Hepatocyte (in vitro differentiated cells): ENCODE measurements around the gene ARRB2. TPM values are rescaled to one million over a fixed set of nuclear protein-coding genes. Genes with fewer than 3 reads are reported as not detected.

ENCODE experiments used
- DNase-seq: peaks from one replicate; pipeline ENCODE4 v3.0.0-alpha.2; 2016; ENCODE audit warnings: low spot score
- H2AFZ ChIP-seq: fragments of 200-600 bp; sonication (generic); 2 replicates; pipeline ENCODE4 v1.6.0; 2016; ENCODE audit warnings: antibody characterized with exemption, mild to moderate bottlenecking
- H3K27ac ChIP-seq: fragments of 200-600 bp; sonication (generic); 2 replicates; pipeline ENCODE4 v1.5.1; 2016; ENCODE audit warnings: mild to moderate bottlenecking
- H3K27me3 ChIP-seq: fragments of 200-600 bp; sonication (generic); 2 replicates; pipeline ENCODE4 v1.6.1; 2016
- H3K36me3 ChIP-seq: fragments of 200-600 bp; sonication (generic); replicated peaks from 2 replicates; pipeline ENCODE4 v1.5.1; 2016; ENCODE audit warnings: low read depth; ENCODE audit not compliant: insufficient read depth
- H3K4me1 ChIP-seq: fragments of 200-600 bp; sonication (generic); 2 replicates; pipeline ENCODE4 v1.5.1; 2016; ENCODE audit warnings: mild to moderate bottlenecking, moderate library complexity; ENCODE audit not compliant: insufficient read depth
- H3K4me2 ChIP-seq: fragments of 200-600 bp; sonication (generic); 2 replicates; pipeline ENCODE4 v1.6.0; 2016
- H3K4me3 ChIP-seq: fragments of 200-600 bp; sonication (generic); 2 replicates; pipeline ENCODE4 v1.5.1; 2016; ENCODE audit warnings: mild to moderate bottlenecking
- H3K79me2 ChIP-seq: fragments of 200-600 bp; sonication (generic); 2 replicates; pipeline ENCODE4 v1.6.0; 2017; ENCODE audit warnings: mild to moderate bottlenecking
- H3K9me2 ChIP-seq: fragments of 200-600 bp; sonication (generic); replicated peaks from 2 replicates; pipeline ENCODE4 v1.6.0; 2017; ENCODE audit warnings: mild to moderate bottlenecking; ENCODE audit not compliant: insufficient read depth
- H3K9me3 ChIP-seq: fragments of 200-600 bp; sonication (generic); 2 replicates; pipeline ENCODE4 v1.5.1; 2016; ENCODE audit warnings: low read depth, mild to moderate bottlenecking
- H4K20me1 ChIP-seq: fragments of 200-600 bp; sonication (generic); 2 replicates; pipeline ENCODE4 v1.6.0; 2016; ENCODE audit warnings: mild to moderate bottlenecking; ENCODE audit not compliant: insufficient read depth, poor library complexity, severe bottlenecking
- EZH2 ChIP-seq: fragments of 200-600 bp; sonication (generic); IDR thresholded peaks from 2 replicates; pipeline ENCODE4 v1.6.1; 2016; ENCODE audit warnings: antibody characterized with exemption, mild to moderate bottlenecking, borderline replicate concordance
- EZH2phosphoT487 ChIP-seq: fragments of 200-600 bp; sonication (generic); IDR thresholded peaks from one replicate; pipeline ENCODE4 v1.6.1; 2018; ENCODE audit warnings: antibody characterized with exemption, mild to moderate bottlenecking, low read depth, moderate library complexity; ENCODE audit not compliant: unreplicated experiment, severe bottlenecking
- WGBS: methylation state at CpG from one replicate; pipeline ENCODE4 v1.1.6; 2016; ENCODE audit warnings: low lambda C conversion rate; ENCODE audit errors: missing lambda C conversion rate; 5-methylcytosine and 5-hydroxymethylcytosine counted together
- polyA plus RNA-seq: library from polyadenylated mRNA; unstranded; fragments of >200 nt; fragmentation: Nextera tagmentation; extraction: Ambion mirVana; gene quantifications from 2 replicates; pipeline ENCODE4 v1.2.1, GENCODE V29; 2016
- total RNA-seq: library from RNA; depleted of rRNA; stranded (reverse); fragments of >200 nt; gene quantifications from 2 replicates; pipeline ENCODE4 v1.2.3, GENCODE V29; 2014
- TF ChIP-seq, protein P1 (sequence below): fragments of 200-600 bp; sonication (generic); IDR thresholded peaks from 2 replicates; pipeline ENCODE4 v1.5.1; 2016; ENCODE audit warnings: antibody characterized with exemption, mild to moderate bottlenecking; ENCODE audit not compliant: poor library complexity

Gene ARRB2
- total and polyA plus RNA-seq, 2 experiments from 2014 or later: 15.3 to 20.0 TPM

DNA sequence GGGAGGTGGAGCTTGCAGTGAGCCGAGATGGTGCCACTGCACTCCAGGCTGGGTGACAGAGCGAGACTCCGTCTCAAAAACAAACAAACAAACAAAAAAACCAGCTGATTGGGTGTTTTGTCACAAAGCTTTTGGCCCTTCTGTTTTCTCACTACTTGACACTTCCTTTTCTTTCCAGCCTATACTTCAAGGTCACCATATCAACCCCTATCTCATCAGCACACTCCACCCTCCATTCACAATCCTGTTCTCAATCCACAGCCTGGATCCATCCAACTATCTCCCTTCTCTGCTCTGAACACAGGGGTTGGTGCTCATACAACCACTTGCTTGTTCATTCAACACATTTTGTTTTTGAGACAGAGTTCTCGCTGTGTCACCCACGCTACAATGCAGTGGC is 14.2 kb downstream of the ARRB2 start:
- no peak overlapping the region for H3K4me2 ChIP-seq
- no peaks in the 10 kb centered on the region for H4K20me1 ChIP-seq
- 84% methylated on average over 5 of the region's 5 CpGs for WGBS
- no peaks in the 10 kb centered on the region for H3K36me3 ChIP-seq
- no peak overlapping the region for H3K4me3 ChIP-seq
- no peak overlapping the region for H3K27ac ChIP-seq
- H3K27me3 ChIP-seq: no peaks in the 10 kb centered on the region
- DNase-seq: no peak
- H2AFZ ChIP-seq: no peak overlapping the region
- no peaks in the 10 kb centered on the region for H3K9me3 ChIP-seq
- TF ChIP-seq, protein P1, sequence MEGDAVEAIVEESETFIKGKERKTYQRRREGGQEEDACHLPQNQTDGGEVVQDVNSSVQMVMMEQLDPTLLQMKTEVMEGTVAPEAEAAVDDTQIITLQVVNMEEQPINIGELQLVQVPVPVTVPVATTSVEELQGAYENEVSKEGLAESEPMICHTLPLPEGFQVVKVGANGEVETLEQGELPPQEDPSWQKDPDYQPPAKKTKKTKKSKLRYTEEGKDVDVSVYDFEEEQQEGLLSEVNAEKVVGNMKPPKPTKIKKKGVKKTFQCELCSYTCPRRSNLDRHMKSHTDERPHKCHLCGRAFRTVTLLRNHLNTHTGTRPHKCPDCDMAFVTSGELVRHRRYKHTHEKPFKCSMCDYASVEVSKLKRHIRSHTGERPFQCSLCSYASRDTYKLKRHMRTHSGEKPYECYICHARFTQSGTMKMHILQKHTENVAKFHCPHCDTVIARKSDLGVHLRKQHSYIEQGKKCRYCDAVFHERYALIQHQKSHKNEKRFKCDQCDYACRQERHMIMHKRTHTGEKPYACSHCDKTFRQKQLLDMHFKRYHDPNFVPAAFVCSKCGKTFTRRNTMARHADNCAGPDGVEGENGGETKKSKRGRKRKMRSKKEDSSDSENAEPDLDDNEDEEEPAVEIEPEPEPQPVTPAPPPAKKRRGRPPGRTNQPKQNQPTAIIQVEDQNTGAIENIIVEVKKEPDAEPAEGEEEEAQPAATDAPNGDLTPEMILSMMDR: no peak
- TF ChIP-seq EZH2phosphoT487 (no peak), EZH2 (no peak)
- H3K4me1 ChIP-seq: peaks cover 18% of the 10 kb centered on the region
- H3K9me2 ChIP-seq: no peaks in the 10 kb centered on the region
- no peaks in the 10 kb centered on the region for H3K79me2 ChIP-seq

DNA sequence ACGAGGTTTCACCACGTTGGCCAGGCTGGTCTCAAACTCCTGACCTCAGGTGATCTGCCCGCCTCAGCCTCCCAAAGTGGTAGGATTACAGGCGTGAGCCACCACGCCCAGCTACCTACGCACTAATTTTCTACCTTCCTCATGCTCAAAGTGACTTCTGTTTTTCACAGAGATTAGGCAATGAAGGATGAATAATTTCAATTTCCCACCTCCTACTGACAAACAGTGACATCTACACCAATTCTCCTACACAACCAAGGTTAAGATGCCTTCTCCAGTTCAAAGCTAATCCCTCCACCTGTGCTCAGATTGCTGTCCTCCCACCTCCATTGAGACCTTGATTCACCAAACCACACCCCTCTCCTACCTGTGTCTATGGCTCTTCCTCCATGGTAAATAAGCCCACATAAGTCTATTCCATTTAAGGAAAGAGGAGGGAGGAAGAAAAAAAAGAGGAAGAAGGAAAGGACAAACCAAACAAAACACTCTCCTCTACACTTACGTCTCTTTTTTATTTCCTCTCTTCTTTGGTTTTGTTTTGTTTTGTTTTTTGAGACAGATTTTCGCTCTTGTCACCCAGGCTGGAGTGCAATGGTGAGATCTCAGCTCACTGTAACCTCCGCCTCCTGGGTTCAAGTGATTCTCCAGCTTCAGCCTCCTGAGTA is 15.3 kb downstream of the ARRB2 start:
- peaks cover 13% of the 10 kb centered on the region for H3K4me1 ChIP-seq
- no peaks in the 10 kb centered on the region for H3K27me3 ChIP-seq
- no peak overlapping the region for H3K4me2 ChIP-seq
- H2AFZ ChIP-seq: no peak overlapping the region
- DNase-seq: no peak
- TF ChIP-seq, protein P1: no peak
- TF ChIP-seq EZH2phosphoT487 (no peak), EZH2 (no peak)
- H4K20me1 ChIP-seq: no peaks in the 10 kb centered on the region
- H3K9me3 ChIP-seq: no peaks in the 10 kb centered on the region
- H3K27ac ChIP-seq: no peak overlapping the region
- H3K79me2 ChIP-seq: no peaks in the 10 kb centered on the region
- WGBS: 91% methylated on average over 9 of the region's 9 CpGs
- no peaks in the 10 kb centered on the region for H3K9me2 ChIP-seq
- H3K36me3 ChIP-seq: no peaks in the 10 kb centered on the region
- no peak overlapping the region for H3K4me3 ChIP-seq

DNA sequence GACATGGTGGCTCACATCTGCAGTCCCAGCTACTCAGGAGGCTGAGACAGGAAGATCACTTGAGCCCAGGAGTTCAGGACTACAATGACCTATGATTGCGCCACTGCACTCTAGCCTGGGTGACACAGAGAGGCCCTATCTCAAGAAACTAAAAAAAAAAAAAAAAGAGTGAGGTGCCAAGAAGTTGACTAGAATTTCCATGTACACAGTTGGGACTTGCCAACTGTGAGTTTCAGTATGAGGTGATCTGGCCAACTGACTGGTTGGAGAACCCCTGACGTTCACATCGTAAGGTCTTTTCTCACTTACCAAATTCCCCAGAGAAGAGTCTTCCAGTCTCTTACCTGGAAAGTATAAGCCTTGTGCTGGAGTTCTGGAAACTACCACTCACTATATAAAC is 17.7 kb downstream of the ARRB2 start:
- H3K4me2 ChIP-seq: no peak overlapping the region
- peak; percentile 25 for DNase-seq
- no peaks in the 10 kb centered on the region for H3K9me2 ChIP-seq
- H3K36me3 ChIP-seq: no peaks in the 10 kb centered on the region
- H3K27me3 ChIP-seq: no peaks in the 10 kb centered on the region
- peak overlapping the region; percentile 44 for H3K27ac ChIP-seq
- H2AFZ ChIP-seq: no peak overlapping the region
- no peaks in the 10 kb centered on the region for H4K20me1 ChIP-seq
- WGBS: 53% methylated on average over 3 of the region's 3 CpGs
- H3K9me3 ChIP-seq: no peaks in the 10 kb centered on the region
- no peak overlapping the region for H3K4me3 ChIP-seq
- H3K4me1 ChIP-seq: no peaks in the 10 kb centered on the region
- TF ChIP-seq, protein P1: no peak
- TF ChIP-seq EZH2phosphoT487: no peak
- no peak for TF ChIP-seq EZH2
- H3K79me2 ChIP-seq: peaks cover 5% of the 10 kb centered on the region
